IPS DF 4.7 (cell line): Measurements from ENCODE around the gene TMEM255A.

Experiments used
- DNase-seq: peaks from one replicate; pipeline ENCODE4 v3.0.0-alpha.2; 2013; ENCODE audit warnings: low spot score; ENCODE audit errors: extremely low read depth

Gene TMEM255A

DNA sequence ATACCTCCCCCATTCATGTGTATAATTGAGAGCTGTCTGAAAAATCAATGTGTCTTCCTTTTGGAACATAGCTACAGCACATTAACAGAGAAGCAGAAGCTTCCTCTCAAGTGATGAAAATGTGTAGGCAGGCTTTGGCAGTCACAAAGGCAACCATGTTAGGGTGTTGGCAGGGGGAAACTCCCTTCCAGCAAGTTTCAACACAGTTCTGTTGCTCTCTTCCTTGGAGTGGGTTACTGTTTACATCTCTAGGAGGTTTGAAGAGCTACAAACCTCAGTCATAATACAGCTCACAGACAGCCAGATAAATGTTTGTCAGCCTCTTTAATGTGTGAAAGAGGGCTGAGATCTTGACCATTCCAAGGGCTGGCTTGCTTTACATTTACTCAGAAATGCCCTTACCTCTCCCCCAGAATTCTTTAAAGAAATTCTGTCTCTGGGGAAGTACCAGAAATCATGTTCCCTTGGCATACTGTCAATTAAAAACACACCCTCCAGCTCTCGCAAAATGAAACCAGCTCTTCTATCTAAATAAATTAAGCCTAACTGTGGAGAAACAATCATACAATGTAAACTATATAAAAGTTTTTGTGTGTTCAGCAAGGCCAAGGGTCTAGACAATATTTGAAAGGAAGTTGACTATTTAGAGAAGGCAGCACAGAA lies 41.8 kb downstream of the TMEM255A start:
- DNase-seq = no peak

DNA sequence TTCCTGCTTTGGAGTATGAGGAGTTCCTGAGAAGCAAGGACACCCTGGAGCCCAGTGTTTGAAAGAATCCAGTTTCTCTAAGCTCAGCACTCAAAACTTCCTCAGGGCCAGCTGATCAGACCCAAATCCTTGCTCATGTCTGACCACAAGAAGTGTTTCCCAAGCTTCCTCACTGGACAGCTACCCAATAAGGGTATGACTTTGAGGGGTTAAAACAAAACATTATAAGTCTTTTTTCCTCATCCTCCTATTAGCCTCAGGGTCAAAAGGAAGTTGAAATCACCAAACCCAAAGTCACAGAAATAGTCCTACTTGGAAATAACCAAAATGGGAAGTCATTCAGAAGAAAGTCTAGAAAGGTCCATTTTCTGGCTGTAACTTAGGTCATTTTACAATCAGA lies 46.9 kb downstream of the TMEM255A start:
- DNase-seq = no peak

DNA sequence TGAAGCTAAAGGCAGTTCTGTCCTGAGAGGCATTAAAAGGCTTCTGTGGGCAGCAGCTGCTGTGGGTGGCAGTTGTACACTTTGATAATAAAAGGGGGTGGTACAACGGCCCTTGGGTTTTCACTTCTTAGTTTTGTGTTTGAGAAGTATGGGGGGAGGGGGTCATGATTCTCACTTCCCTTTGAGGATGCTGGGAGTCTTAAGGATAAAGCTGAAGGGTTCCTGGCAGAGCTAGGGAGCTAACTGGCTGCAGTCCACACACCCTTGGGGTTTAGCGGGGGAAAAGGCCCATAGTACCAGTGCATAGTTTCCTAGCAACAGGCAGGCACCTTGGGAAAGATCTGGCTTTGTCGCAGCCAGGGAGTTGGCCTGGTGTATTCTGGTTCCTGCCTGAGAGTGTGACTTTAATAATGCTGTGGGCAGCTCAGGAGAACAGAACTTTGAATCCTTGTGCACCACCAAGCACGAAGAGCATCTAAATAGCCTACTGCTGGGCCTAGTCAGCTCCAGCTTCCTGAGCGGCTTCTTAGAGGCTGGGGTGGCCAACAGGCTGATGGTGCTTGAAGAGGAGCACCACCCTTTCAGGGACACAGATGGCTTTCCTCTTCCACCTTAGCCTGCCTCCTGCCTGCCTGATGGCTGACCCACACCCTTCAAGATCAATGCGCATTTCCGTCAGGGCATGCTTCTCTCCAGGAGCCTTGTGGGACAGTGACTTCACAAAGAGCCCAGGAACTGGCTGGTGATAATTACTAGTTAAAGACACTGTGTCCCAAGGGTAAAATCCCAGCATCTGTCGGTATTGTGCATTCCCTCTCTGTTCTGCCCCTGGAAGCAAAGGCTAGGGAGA lies 48.2 kb downstream of the TMEM255A start:
- DNase-seq = no peak

DNA sequence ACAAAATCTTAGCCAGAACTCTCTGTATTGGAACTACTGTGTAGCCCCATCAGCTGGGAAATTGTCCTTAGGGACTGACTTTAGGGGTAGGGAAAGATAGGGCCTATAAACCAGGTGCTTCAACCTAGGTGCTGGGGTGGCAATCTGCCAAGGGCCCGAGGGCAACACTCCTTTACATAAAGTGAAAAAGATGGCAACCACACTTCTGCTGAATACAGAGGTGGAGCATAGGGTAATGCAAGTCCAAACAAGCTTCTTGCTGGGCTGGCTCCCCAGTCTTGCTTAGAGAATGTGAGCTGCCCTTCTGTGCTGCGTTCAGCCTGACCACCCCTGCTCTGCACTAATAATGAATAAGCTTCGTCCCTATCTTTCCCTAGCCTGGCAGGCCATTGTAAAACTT lies 50.9 kb downstream of the TMEM255A start:
- no peak for DNase-seq

DNA sequence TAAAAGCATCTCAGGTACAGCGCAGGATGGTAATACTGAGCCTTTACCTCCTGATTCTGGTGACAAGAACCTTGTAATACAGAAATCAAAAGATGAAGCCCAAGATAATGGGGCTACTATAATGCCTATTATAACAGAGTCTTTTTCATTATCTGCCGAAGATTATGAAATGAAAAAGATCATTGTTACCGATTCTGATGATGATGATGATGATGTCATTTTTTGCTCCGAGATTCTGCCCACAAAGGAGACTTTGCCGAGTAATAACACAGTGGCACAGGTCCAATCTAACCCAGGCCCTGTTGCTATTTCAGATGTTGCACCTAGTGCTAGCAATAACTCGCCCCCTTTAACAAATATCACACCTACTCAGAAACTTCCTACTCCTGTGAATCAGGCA lies 57.5 kb downstream of the TMEM255A start:
- DNase-seq = no peak

DNA sequence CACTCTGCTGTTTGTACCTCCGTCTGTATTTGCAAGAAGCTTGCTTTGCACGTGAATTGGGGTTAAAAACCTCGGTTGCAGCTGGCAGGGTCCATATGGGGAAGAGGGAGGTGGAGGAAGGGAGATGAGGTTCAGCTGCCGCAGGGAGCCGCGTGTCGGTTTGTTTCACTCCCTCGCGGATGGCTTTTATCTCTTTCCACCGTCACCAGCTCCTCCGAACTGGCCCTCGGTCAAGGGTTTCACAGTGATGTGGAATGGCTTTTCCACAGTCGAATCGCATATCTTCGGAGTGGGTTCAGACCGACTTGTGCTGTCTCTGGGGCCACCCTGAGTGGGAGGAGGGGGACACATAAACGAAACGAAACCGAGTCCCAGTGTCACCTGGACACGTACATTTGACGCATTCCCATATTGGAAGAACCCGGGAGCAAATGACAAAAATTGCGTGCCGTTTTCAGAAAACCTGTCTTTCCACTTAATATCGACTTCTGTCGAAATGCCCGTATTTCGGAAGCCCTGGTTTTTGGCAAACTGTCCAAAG lies 59.7 kb downstream of the TMEM255A start:
- no peak for DNase-seq

DNA sequence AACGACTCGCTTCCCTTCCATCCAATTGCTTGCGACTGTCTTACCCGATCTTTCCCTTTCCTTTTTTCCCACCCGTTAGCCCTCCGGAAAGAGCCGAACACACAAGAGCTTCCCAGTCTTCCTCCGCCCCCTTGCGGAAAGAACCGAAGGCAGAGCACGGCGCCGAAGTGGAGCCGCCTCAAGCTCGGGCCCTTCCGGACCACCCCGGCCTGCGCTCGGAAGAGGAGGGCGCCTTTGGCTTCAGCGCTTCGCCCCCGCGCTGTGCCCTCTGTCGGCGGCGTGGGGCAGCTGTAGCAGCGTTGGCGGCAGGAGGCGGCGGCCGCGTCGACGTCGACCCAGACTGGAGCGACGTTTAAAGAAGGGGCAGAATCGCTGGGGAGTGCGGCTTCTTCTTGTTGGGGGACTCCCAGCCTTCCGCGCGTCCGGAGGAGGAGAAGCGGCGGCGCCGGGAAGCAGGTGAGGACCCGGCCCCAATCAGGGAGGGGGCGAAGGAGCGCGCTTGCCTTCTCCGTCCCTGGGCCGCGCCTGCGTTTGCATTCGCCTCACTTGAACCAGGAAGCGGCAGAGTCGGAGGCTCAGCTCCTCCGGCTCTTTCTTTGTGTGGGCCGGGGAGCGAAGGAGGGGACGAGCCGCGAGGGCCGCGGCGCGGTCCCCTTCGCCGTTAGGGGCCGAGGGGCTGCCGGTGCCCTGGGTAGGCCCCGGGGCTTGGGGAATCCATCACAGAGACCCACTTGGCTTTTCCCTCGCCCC lies 60.6 kb downstream of the TMEM255A start, which contains the start of gene ZBTB33:
TSS of gene ZBTB33 (plus strand) at position 291 of the 750 bp plus-strand sequence. CDS start 2,604 bp downstream, outside the sequence.
- peak; percentile 66 for DNase-seq

DNA sequence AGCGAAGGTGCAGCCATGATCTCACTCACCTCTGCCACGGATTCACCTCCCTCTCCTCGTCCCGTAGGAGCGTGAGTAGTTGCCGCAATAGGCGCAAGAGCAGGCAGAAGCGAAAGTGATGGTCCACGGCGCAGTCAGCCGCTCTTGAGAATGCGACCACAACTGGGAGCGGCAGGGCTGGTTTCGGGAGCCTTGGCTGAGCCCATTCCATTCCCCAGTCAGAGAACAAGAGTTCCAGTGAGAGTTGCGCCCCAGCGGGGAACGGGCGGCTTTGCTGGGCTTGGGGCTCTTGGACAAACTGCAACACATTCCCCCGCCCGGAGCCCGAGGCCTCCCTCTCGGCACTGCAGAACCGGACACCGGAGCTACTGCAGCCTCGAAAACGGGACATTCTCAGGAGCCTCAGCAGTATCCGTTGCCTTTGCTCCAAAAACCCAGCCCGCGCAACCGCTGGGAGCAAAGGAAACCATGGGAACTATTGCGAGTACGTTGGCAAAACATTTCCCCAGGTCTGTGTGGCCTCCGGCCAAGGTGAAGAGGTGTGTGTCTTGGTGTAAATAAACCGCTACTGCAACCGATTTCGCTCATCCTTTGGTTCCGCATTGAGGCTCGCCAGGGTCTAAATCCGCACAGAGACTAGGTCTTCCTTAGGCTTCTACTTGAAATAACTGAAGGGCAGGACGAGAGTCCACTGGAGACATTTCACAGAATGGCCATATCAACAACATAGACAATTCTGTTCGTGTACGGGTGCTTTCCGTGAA lies 66.3 kb downstream of the TMEM255A start:
- DNase-seq = no peak

DNA sequence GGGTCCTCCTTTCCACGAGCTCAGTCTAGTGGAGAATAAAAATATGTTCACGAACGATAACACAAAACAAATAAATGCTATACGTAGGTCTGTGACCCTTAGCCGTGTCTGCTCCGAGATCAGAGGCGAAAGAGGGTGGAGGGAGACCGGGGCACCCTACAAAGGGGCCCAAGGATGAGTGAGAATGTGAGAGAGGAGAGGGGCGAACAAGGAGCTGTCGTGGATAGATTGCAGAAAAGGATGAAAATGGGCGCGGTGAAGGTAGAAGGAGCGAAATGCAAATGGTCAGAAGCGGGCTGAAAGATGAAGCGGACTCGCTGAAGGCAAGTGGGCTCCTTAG lies 66.9 kb downstream of the TMEM255A start:
- DNase-seq = no peak

DNA sequence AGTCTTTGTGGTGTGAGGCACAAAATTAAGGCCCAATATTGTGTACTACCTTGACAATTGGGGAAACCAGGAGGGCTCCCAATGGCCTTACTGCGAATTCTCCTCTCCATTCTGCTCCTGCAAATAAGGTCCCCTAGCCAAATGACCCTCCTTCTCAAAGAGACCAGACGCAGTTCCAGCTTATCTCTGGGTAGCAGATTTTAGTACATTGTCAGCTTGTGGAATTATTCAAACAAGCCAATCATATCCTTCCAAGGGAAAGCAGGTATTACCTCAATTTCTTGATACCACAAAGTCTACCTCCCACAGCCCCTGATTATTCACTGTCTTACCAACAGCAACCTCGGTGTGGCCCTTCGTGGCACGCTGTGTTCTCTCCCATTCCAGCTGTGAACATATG lies 68.4 kb downstream of the TMEM255A start:
- no peak for DNase-seq

DNA sequence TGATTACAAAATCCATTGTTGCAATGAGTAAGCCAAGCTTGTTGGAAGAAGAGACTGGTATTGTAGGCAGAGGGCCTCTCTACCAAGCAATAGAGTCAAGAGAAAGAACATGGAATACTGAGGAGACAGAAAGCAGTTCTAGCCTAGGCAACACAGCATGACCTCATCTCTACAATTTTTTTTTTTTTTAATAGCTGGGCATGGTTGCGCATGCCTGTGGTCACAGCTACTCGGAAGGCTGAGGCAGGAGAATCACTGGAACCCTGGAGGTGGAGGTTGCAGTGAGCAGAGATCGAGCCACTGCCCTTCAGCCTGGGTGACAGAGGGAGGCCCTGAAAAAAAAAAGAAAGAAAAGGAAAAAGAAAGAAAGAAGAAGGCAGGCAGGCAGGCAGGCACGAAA lies 72.3 kb downstream of the TMEM255A start:
- no peak for DNase-seq

DNA sequence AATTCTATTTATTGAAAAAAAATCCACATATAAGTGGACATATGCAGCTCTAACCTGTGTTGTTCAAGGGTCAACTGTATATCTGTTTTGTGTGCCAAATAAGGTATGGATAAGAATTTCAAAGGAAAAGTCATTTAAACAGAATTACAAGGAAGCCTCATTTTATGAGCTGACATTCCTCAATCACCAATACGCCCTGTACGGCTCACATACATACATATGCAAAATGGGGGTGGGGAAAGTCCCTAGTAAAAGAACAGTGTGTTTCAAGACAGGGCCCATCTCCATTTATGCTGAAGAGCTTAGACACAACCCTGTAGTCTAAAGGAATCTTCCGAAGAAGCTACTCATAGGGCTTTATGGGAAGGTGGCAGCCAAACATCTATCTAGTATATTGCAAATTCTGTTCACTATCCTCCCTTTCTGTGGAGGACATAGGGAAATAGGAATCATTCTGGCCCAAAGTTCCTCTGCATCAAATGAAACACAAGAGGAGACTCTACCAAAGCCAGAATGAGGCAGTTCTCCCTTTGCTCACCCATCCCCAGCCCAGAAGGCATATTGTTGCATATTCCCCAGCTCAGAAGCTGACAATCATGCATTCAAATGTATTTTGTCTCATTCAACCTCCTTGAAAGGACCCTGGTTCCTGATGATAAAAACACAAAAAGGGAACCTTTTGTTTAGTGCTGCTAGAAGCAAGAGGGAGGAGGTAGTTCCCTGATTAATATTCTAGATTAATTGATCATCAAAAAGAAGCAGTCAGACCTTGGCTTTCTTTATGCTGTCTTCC lies 74.4 kb downstream of the TMEM255A start:
- DNase-seq = no peak

DNA sequence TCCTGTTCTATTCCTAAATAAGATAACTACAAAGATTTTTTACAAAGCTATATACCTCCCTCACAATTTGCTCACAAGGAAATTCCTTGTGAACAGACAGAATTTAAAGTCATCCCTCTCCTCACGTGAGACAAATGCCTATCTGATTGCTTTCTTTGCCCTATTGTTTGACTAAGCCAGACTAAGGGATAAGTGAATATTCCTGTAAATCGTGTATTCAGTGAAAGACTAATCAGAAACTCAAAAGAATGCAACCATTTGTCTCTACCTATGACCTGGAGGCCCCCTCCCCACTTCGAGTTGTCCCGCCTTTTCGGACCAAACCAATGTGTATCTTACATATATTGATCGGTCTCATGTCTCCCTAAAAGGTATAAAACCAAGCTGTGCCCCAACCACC lies 76.0 kb downstream of the TMEM255A start:
- DNase-seq = no peak

DNA sequence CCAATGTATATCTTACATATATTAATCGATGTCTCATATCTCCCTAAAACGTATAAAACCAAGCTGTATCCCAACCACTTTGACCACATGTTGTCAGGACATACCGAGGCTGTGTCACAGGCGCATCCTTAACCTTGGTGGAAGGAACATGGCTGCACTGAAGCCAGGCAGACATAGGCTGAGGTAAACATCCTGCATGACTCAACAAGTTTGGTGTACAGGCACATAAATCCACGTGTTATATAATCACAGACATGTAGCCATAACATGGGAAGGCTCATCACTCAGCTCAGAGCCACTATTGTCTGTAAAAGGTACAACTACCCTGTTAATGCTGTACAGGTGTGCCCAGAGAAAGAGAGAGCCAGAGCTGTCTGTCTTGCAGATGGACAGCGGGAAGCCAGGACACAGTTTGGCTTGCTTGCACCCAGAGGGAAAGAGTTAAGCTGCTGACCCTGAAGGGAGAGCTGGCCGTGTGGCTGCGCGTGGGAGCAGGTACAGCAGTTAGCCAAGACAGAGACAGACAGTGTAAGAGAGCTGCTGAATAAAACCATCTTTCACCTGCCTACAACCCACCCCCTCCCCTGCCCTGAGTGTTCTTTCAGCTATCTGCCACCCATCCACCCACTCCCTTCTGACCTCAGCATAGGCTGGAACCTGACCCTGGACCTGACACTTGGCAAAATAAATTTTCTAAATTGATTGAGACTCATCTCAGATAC lies 82.9 kb downstream of the TMEM255A start:
- DNase-seq = no peak

DNA sequence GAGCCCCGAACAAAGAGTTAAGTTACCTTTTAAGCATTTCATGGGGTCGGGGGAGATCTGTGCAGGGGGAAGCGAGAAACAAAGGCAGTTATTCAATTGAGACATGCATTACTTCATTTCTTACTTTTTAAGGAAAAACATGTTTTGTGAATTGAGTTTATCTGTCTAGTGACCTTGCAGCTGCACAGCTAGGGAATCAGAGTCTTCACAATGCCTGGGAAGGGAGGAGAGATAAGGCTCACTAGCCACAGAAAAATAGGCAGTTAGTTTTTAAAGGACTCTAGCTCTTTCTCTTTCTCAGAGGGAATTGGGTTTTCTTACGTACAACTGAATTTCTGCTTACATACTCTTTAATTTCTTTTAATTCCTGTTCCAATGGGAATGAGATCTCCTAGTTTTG lies 86.9 kb downstream of the TMEM255A start:
- no peak for DNase-seq

DNA sequence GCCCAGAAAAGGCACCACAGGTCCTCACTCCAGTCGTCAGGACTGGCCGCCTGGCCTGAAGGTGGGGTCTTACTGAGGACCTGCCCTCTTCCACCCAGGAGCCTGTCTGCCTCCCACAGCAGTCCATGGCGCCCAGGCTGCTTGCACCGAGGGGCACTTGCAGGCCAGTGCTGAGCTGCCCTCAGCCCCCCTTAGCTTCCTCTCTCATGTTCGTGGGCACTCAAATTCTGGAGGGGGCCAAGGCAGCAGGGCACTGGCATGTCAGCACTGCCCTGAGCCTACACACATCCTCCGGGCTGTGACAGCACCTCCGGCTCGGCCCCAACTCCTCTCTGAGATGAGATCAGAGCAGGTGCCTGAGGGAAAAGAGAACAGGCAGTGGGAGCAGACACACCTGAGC lies 87.9 kb downstream of the TMEM255A start:
- DNase-seq = no peak

DNA sequence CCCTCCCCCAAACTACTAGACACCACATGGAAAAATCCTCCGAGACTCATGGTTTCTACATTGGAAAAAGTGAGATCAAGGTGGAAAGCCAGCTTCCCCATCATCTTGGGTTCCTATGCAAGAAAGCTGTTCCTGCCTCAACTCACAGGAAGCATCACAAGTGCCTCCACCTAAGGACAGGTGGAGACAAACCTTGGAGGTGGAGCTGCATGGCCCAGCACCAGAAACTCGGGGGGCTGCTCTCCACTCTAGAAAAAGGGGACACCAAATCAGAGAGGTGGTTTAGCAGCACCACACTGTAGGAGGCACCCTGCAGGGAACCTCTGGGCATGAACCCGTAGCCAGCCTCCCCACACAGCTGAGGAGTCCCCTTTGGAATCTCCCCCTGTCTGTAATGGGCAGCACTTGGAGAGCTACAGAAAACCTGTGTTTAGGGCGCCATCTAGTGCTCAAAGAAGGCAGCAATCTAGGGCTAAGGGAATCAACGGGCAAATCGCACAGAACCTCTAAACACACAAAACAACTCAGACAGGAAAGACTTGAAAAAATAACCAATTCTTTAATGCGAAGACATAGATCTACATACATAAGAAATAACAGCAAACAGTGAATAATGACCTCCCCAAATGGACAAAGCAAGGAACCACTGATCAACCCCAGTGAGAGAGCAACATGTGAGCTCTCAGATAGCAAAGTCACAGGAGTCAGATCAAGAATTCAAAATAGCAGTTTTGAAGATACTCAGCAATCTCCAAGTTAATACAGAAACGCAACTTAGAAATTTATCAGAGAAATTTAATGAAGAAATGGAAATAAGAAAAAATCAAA lies 97.6 kb downstream of the TMEM255A start:
- peak; percentile 14 for DNase-seq
